Mucosa of descending colon (tissue), 3 donors: Measurements from ENCODE around the gene HIVEP2. TPM values are rescaled to one million over a fixed set of nuclear protein-coding genes. Genes with fewer than 3 reads are reported as not detected.

Experiments
- ATAC-seq: fragments of 200-7000 bp; cut with Tn5 transposase; one replicate; pipeline ENCODE4 v1.9.1; 2020; ENCODE audit warnings: mild to moderate bottlenecking, moderate library complexity
- DNase-seq, 3 donors: peaks; one replicate each; pipeline ENCODE4 v3.0.0-alpha.2; 2020
- H3K36me3 ChIP-seq: fragments of 200-600 bp; one replicate; pipeline ENCODE4 v1.8.0; 2021; ENCODE audit warnings: low read depth, mild to moderate bottlenecking
- H3K4me1 ChIP-seq: fragments of 200-600 bp; one replicate; pipeline ENCODE4 v1.8.0; 2021; ENCODE audit warnings: low read depth, mild to moderate bottlenecking
- H3K4me3 ChIP-seq: fragments of 200-600 bp; one replicate; pipeline ENCODE4 v1.8.0; 2021; ENCODE audit warnings: mild to moderate bottlenecking
- H3K9me3 ChIP-seq: fragments of 200-600 bp; one replicate; pipeline ENCODE4 v1.8.0; 2021; ENCODE audit warnings: mild to moderate bottlenecking
- CTCF ChIP-seq: fragments of 200-600 bp; IDR thresholded peaks from one replicate; pipeline ENCODE4 v1.8.0; 2022; ENCODE audit warnings: antibody characterized with exemption, mild to moderate bottlenecking
- intact Hi-C, 2 donors: fragments of 100-400 bp; cut with DNase I in 1 of 2; cut with micrococcal nuclease in 1 of 2; formaldehyde crosslinking; loops; one replicate each; pipeline versions ENCODE4 v1.11.0 to v1.11.1; 2022; cut with DNase I, micrococcal nuclease
- total RNA-seq, 3 donors: library from RNA; stranded (reverse); fragmentation: NEBNext Ultra II Directional in 2 of 3; extraction: Animal tissue kit (Norgen Biotek cat#: 25700) in 2 of 3; gene quantifications; one replicate each; pipeline versions ENCODE4 v1.2.1 to v1.2.4, GENCODE V29; 2021 to 2023
- donor health status: DM: no; HTN: no; CAD: no; lungs with moderate emphysema.
- donor health status: DM: no; HTN: no; CAD: no.
- donor health status: DM: no; HTN: yes; CAD: no.

Gene HIVEP2
- total RNA-seq, 3 donors from 2014 or later, result 7.8 to 17.7 (median 11.3) TPM

DNA sequence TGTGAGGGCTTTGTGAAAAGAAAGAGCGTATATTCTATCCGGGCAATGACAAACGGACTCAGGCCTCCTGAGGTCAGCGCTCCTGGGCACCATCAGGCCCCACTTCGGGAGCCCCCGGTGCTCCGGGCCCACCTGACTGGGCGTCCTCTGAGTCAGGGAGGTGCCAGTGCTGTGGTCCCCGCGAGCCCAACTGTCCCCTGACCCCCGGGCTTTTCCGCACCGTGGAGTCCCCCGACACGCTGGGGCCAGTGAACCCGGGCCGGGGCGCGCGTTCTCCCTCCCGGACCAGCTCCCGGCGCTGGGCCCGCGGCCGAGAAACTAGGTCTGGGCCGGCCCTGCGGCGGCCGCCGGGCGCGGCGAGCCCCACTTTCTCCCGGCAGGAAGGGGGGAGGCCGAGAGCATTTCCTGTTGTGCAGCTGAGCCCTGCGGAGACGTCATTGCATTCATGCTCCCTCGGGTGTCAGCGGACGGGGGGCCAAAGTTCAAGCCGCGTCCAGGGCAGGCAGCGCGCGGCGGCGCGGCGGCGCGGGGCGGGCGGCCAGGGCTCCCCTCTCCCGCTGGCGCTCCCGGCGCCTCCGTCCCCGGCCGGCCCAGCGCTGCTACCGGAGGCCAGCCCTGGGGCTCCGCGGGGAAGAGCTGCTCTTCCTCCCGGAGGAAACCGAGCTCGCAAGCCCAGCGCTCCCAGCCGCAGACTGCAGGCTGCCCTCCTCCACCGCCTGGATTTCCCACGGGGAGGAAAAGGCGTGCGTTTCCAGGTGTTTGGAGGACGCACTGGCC lies 18.3 kb downstream of the HIVEP2 start:
- Histone ChIP-seq H3K4me3 (peak overlapping the region; percentile 33), H3K9me3 (no peaks in the 10 kb centered on the region), H3K4me1 (no peaks in the 10 kb centered on the region), H3K36me3 (no peaks in the 10 kb centered on the region)
- DNase-seq (peak; percentile 91 to 93 (median 91)), ATAC-seq (peak; percentile 98)
- intact Hi-C loops, result no loop called here
- no peak for TF ChIP-seq CTCF

- Histone ChIP-seq H3K9me3 (no peaks in the 10 kb centered on the region), H3K36me3 (no peaks in the 10 kb centered on the region), H3K4me3 (peak overlapping the region; percentile 33), H3K4me1 (no peaks in the 10 kb centered on the region)
- DNase-seq, result no peak
- no peak for ATAC-seq
- intact Hi-C loops, result no loop called here
- TF ChIP-seq CTCF, result no peak
Observed at GRCh38 chr6:142926177-142926493, 18.8 kb downstream of the HIVEP2 start.

DNA sequence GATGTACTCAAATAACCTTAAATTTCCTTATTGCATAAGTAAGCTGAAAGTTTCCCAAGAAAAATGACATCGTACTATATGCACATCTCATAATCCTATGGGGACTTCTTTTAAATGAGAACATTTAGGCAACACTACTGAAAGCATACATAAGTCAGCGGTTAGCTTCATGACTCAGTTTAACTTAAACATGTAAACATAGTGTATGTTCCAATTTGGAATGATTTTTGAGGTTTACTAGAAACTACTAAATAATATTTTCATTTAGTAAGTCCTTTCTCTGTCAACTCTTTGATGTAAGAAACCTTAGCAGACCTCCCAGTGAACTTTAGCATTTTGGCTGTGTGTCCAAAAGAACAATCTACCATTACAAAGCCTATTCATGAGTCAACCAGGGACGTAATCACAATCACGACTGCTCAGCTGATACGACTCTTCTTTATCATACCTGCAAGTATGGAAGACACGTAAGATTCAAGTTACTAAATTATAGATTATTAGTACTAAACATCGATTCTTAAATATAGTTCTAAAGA lies 19.3 kb downstream of the HIVEP2 start:
- DNase-seq (no peak), ATAC-seq (peak; percentile 21)
- Histone ChIP-seq H3K9me3 (no peaks in the 10 kb centered on the region), H3K4me3 (no peak overlapping the region), H3K4me1 (no peaks in the 10 kb centered on the region), H3K36me3 (no peaks in the 10 kb centered on the region)
- TF ChIP-seq CTCF, result no peak
- intact Hi-C loops, result no loop called here

DNA sequence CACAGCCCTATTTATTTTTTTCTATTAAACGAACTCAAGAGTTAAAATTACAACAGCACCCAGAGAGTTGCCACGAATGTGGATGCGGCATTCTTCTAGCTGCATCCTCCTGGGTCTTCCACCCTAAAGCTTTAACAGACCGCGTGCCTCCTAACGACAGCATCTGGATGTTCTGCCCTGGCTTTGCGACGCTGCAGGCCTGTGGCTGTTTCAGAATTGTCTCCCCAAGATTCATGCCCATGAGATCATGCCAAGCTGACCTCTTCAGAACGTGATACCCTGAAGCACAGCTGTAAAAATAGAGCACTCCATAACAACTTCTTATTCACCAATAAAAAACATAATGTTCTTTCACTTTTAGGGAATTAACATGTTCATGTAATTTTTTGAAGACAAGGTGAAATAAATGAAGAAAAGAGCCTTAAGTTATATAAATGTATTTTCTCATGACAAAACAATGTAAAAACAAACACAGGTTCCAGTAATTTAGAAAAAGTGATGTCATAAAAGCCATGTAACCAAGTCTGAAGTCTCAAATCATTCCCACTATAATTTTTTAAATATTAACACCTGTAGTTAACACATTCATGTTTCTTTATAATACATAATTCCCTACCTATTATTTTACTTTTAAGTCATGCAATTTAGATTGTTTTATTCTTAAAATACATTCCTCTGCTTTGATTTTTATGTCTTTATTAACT lies 26.5 kb downstream of the HIVEP2 start:
- ATAC-seq, result no peak
- Histone ChIP-seq H3K4me1 (no peaks in the 10 kb centered on the region), H3K9me3 (no peaks in the 10 kb centered on the region), H3K4me3 (no peak overlapping the region), H3K36me3 (no peaks in the 10 kb centered on the region)
- DNase-seq, result no peak
- TF ChIP-seq CTCF, result no peak
- intact Hi-C loops, result no loop called here

GRCh38 chr6:142916881-142917280 lies 28.1 kb downstream of the HIVEP2 start:
- intact Hi-C loops, result no loop called here
- H3K4me3 ChIP-seq, result no peak overlapping the region
- H3K36me3 ChIP-seq, result no peaks in the 10 kb centered on the region
- ATAC-seq (no peak), DNase-seq (no peak)
- no peaks in the 10 kb centered on the region for H3K4me1 ChIP-seq
- no peak for TF ChIP-seq CTCF
- H3K9me3 ChIP-seq, result no peaks in the 10 kb centered on the region
